ENCODE measurements around the gene NME5. TPM values are rescaled to one million over a fixed set of nuclear protein-coding genes. Genes with fewer than 3 reads are reported as not detected.

NME5 gene
- not detected for polyA plus RNA-seq (2012; ENCODE audit: insufficient read length, low read depth)

DNA sequence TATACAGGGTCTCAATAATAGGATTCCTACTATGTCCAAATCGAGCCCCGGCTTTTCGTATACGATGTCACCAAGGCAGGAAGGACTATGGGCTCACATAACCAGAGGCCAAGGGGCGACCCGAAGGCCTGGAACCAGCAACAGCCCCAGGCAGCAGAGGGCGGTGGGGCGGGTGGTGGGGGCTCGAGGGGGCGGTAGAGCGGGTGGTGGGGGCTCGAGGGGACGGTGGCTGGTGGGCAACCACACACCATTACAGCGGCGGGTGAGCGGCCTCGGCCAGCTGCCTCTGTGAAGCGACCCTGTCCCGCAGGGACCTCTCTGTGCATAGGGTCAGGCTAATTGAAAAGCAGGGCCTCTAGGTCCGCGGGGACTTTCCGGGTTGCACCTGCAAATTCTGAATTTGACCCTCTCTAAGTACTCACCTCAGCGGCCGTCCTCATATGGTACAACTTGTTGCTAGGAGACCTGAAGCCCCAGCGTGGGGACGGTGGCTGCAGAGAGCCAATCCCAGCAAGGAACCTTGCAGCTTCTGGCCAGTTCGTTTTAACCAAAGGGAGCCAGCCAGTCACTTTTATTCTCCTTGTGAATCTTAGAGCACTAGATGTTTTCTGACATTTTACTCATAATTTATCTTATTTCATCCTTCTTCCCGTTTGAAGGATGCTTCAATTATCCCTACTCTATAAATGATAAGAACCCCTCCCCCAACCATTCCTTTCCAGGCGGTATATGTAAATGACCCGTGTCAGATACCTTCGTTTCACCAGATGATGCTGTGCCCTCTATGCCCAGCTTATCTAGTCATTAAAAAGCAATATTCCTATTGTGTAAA lies at the start of gene NME5:
Gene NME5 (minus strand): TSS at position 480 of the 832 bp plus-strand sequence. CDS start 648 bp downstream, outside the sequence.
- TF ChIP-seq POLR2AphosphoS5 (IDR thresholded peaks at IDR 0.05; ENCODE audit: low read depth, low read length) (no peak), FOXP2 (optimal IDR thresholded peaks at IDR 0.05; ENCODE audit: borderline replicate concordance, extremely low read depth, extremely low read length, insufficient read depth) (no peak), TAF1 (IDR thresholded peaks at IDR 0.05; ENCODE audit: borderline replicate concordance, insufficient read depth, low read length) (no peak), SIN3A (IDR thresholded peaks at IDR 0.05; ENCODE audit: borderline replicate concordance, insufficient read depth, low read length) (no peak)
- TF ChIP-seq, protein P1, sequence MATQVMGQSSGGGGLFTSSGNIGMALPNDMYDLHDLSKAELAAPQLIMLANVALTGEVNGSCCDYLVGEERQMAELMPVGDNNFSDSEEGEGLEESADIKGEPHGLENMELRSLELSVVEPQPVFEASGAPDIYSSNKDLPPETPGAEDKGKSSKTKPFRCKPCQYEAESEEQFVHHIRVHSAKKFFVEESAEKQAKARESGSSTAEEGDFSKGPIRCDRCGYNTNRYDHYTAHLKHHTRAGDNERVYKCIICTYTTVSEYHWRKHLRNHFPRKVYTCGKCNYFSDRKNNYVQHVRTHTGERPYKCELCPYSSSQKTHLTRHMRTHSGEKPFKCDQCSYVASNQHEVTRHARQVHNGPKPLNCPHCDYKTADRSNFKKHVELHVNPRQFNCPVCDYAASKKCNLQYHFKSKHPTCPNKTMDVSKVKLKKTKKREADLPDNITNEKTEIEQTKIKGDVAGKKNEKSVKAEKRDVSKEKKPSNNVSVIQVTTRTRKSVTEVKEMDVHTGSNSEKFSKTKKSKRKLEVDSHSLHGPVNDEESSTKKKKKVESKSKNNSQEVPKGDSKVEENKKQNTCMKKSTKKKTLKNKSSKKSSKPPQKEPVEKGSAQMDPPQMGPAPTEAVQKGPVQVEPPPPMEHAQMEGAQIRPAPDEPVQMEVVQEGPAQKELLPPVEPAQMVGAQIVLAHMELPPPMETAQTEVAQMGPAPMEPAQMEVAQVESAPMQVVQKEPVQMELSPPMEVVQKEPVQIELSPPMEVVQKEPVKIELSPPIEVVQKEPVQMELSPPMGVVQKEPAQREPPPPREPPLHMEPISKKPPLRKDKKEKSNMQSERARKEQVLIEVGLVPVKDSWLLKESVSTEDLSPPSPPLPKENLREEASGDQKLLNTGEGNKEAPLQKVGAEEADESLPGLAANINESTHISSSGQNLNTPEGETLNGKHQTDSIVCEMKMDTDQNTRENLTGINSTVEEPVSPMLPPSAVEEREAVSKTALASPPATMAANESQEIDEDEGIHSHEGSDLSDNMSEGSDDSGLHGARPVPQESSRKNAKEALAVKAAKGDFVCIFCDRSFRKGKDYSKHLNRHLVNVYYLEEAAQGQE (IDR thresholded peaks at IDR 0.05; ENCODE audit: insufficient read depth in 1 of 2, low read depth in 2 of 2, low read length in 2 of 2), result no peak

DNA sequence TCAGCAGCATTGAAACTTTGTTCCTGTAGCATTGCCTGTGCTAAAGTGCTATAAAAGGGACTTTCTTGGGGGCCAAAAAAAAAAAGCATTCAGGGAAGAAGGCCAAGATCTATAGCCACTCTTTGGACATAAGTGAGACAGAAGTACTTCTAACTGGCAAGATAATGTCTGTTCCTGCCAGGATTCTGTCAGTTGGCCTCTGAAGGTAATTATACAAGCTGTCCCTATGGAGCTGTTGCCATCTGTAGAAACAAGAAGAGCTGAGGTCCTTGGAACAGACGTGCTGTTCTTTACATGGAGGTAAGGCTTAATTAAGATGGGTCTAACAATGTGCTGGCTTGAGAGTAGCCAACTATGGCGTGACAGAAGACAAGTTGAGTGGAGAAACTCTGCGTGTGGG lies 49.4 kb upstream of the NME5 start:
- TF ChIP-seq POLR2AphosphoS5 (IDR thresholded peaks at IDR 0.05; ENCODE audit: low read depth, low read length) (no peak), SIN3A (IDR thresholded peaks at IDR 0.05; ENCODE audit: borderline replicate concordance, insufficient read depth, low read length) (no peak), TAF1 (IDR thresholded peaks at IDR 0.05; ENCODE audit: borderline replicate concordance, insufficient read depth, low read length) (no peak), FOXP2 (optimal IDR thresholded peaks at IDR 0.05; ENCODE audit: borderline replicate concordance, extremely low read depth, extremely low read length, insufficient read depth) (no peak)
- TF ChIP-seq, protein P1 (IDR thresholded peaks at IDR 0.05; ENCODE audit: insufficient read depth in 1 of 2, low read depth in 2 of 2, low read length in 2 of 2), result no peak

- TF ChIP-seq POLR2AphosphoS5 (IDR thresholded peaks at IDR 0.05; ENCODE audit: low read depth, low read length), result no peak
- TF ChIP-seq SIN3A (IDR thresholded peaks at IDR 0.05; ENCODE audit: borderline replicate concordance, insufficient read depth, low read length), result no peak
- TF ChIP-seq, protein P1 (IDR thresholded peaks at IDR 0.05; ENCODE audit: insufficient read depth in 1 of 2, low read depth in 2 of 2, low read length in 2 of 2), result no peak
Observed at GRCh38 chr5:138186002-138186447, 46.8 kb upstream of the NME5 start.

GRCh38 chr5:138182808-138183207 lies 43.6 kb upstream of the NME5 start:
- no peak for TF ChIP-seq TAF1 (IDR thresholded peaks at IDR 0.05; ENCODE audit: borderline replicate concordance, insufficient read depth, low read length)
- TF ChIP-seq POLR2AphosphoS5 (IDR thresholded peaks at IDR 0.05; ENCODE audit: low read depth, low read length), result no peak; the same call in 1 of the 2 replicates

GRCh38 chr5:138180841-138181240 lies 41.6 kb upstream of the NME5 start:
- TF ChIP-seq POLR2AphosphoS5 (IDR thresholded peaks at IDR 0.05; ENCODE audit: low read depth, low read length) (no peak), SIN3A (IDR thresholded peaks at IDR 0.05; ENCODE audit: borderline replicate concordance, insufficient read depth, low read length) (no peak), FOXP2 (optimal IDR thresholded peaks at IDR 0.05; ENCODE audit: borderline replicate concordance, extremely low read depth, extremely low read length, insufficient read depth) (no peak)
- TF ChIP-seq, protein P1 (IDR thresholded peaks at IDR 0.05; ENCODE audit: insufficient read depth in 1 of 2, low read depth in 2 of 2, low read length in 2 of 2), result no peak

Data from PFSK-1 (cell line).